HG02973 (cell line): Measurements from ENCODE around the gene MAB21L4.
"Not testable (repeated sequence)": the region's sequence is repeated elsewhere in the genome, so short reads cannot be mapped to it uniquely, and the experiment has no call there.

Source experiments
- ATAC-seq: cut with Tn5 transposase; IDR thresholded peaks from one replicate; pipeline ENCODE4 v1.9.1; 2021; ENCODE audit warnings: moderate library complexity; ENCODE audit not compliant: unreplicated experiment

The MAB21L4 gene

DNA sequence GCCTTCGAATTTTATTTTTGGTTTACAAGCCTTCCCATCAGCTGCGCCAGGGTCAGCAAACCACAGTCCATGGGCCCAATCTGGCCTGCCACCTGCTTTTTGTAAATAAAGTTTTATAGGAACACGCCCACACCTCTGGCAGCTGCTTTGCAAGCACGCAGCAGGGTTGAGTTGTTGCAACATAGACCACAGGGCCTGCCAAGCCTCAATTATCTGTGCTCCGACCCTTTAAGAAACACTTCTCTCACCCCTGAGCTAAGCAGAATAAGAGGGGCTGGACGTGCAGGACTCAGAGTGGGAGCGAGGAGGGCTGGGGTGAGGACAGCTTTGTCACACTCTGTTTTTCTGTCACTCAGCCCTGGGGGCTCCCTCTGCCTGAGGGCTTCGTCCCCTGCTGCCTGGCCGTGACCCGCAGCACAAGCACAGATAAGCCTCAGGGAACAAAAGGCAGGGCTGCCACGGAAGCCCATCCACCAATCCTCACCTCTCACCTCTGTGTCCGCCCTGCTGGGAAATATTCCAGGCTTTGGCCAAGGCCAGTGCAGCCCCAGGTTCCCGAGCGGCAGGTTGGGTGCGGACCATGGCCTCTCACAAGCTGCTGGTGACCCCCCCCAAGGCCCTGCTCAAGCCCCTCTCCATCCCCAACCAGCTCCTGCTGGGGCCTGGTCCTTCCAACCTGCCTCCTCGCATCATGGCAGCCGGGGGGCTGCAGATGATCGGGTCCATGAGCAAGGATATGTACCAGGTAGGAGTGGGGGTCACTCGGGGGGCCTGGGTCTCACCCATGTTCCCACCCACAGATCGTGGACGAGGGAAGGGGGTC is 27.5 kb downstream of the MAB21L4 start, which contains the start of gene AGXT:
Gene AGXT (plus strand): TSS at position 539 of the 823 bp plus-strand sequence. CDS start 42 bp downstream, at position 581.
- ATAC-seq, result no peak

DNA sequence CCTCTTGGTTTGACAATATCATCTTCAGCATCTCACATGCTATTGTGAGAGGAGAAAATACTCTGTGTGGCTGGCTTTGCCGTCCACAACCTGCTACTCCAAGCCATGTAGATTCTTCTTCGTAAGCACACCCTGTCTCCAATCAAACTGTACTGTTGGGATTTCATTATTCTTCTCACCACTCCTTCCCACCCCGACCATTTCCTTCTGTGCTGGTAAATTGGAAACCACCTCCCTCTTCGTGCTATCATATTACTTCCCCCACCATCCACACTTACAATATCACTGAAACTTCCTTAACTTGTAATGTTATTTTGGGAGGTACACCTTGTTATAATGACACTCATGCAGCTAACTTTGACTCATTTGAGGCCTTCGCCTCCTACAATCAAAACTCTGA is 30.6 kb downstream of the MAB21L4 start:
- ATAC-seq, result no peak

GRCh38 chr2:240864475-240864874 is 31.5 kb downstream of the MAB21L4 start:
- no peak for ATAC-seq

GRCh38 chr2:240861547-240861946 is 34.4 kb downstream of the MAB21L4 start:
- ATAC-seq, result no peak

DNA sequence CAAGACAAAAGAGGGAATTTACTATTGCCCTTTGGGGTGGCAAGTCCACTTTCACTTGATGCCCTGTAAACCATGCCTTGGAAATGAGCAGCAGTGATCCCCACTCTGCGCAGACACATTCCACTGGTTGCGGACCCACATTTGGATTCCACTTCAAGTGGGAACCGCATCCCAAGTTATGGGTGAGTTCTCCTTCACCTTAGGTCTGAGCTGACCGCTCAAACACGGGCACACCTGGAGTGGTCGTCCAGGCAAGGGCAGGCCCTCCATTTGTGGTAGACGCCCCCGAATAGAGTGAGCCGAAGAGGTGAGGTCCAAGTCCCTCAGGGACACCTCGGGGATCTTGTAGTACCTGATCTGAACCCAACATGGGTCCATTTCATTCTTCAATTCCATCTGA is 37.1 kb downstream of the MAB21L4 start:
- ATAC-seq, result no peak

DNA sequence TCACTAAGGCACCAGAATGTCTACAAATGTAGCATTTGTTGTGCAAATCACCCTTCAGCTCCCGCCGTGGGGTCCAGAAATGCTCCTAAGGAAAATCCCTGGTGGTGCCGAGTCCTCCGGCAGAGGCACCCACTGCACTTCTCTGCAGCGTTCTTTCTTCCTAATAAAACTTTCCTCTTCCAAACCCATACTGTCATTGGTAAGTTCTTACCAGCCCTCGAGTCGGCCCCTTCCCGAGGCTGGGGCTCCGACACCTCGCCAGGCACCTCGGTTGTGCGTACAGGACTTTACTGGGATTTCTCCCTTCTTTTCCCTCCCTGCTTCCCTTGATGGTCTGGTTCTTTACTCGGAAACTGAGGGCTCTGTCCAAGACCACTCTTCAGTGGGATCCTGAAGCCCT is 37.6 kb downstream of the MAB21L4 start:
- ATAC-seq, result no peak

DNA sequence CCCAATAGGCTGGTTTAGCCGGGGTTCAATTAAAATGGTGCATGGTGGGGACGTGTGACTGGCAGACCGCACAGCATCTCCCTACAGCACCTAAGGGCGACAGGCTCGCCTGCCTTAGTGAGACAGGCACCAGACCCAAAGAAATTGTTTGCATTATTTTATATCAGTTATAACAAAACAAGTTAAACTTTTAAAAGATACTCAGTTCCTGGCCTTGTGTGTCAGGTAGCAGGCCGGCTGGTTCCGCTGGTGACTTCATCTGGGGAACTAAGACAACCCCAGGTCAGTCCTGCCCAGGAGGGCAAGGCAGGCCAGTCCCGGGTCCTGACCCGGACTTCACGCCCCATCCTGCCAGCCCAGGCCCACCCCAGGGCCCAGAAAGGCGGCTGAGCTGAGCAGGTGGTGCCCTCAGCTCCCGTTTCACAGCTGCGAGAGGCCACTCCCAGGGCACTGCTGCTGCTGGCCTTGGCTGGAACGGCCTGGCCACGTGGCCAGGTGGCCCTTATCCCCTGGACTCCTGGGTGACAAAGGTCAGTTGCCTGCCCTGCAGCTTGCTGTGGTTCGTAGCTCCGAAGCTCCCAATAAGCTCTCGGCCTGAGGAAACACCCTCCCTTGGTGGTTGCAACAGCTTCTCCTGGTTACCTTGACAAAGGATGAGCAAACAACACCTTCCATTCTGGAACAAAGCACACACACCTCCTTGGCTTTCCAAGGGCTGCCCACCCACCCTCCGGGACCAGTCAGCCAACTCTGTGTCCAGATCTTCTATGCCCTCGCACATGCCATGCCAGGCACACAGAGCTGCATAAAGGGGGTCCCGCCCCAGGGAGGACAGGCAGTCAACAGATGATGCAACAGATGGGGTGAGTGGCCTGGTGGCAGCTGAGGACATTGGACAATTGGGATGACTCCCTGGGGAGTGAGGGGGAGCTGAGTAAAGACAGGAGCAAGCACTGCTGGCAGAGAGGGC is 38.6 kb downstream of the MAB21L4 start:
- no peak for ATAC-seq

- no peak for ATAC-seq
These were observed 39.6 kb downstream of the MAB21L4 start for GRCh38 chr2:240856151-240856980.

DNA sequence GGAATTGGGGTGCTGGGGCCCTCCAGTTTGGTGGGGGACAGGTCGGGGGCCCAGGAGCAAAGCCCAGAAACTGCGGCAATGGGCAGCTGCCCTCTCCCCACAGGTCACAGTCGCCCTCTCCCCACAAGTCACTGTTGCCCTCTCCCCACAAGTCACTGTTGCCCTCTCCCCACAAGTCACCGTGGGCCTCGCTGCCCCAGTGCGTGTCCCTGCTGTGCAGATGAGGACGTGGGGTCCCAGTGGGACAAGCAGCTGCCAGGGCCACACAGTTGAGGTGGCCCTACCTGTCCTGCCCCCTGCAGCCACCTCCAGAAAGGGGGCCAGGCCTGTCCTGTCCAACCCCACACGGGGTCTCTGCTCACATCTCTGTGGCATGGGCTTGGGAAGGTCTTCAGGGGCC is 40.3 kb downstream of the MAB21L4 start:
- ATAC-seq, result no peak

DNA sequence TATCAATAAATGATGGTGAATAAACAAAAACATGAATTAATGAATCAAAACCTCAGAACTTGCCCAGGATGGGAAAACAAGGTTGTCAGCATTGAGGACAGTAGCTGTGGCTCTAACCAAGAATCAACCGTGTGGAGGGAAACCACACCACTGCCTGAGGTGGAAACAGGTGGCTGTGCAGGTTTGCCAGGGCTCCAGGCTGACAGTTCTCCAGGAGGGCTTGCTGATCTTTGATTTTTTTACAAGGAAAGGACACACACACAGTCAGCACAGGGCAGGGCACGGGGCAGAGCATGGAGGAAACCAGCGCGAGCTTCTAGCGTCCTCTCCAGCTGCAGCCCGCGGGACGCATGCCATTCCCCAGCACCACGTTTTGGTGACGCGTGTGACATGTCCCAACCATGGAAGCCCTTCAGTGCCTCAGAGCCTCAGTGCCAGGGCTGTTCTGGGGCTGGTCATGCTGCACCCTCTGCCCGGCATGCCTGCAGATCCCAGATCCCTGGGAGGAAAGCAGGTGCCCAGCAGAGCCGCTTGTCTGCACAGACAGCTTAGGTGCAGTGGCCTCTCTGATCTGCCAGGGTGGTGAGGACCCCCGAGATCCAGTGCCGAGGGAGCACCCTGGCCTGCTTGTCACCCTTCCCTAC is 43.2 kb downstream of the MAB21L4 start:
- no peak for ATAC-seq

DNA sequence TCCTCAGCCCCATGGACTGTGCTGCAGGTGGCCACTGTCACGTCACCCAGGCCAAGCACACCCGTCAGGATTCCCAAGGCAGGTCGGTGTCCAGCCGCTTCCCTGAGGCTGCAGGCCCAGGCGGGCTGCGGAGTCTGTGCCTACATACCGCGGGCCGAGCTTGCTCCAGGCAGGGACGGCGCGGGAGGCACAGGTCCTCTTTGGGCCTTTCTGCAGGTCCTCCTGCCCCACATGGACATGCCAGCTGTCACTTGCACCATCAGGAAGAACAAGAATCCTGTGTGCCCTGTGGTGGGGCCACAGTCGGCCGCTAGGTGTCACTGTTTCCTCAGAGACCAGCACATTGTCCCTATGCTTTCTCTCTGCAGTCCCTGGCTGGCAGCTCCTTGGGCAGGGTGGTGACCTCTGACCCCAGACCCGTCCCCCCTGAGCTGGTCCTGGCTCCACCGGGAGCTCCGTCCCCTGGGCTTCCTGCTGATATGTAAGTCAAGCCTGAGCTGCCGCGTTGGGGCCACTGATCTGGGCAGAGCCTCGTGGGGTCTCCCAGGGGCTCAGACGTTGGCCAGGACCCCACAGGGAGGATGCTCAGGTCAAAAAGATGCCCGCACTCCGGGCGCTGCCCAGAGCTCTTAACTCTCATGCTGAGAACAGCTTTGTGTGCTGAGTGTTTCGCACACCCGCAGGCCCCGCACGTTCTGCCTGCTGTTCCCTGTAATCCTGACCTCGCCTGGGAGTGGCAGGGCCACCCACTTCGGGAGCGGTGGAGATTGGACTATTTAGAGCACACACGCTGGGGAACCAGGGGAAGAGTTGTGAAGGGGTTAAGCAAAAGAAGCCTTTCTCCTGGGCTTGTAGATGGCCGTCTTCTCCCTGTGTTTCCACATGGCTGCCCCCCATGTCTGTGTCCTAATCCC is 44.6 kb downstream of the MAB21L4 start:
- ATAC-seq, result no peak

- ATAC-seq, result no peak
These were observed 45.2 kb downstream of the MAB21L4 start for GRCh38 chr2:240850756-240851077.

- ATAC-seq, result no peak
These were observed 45.9 kb downstream of the MAB21L4 start for GRCh38 chr2:240850026-240850425.

- ATAC-seq, result no peak
These were observed 46.9 kb downstream of the MAB21L4 start for GRCh38 chr2:240848900-240849680.

- no peak for ATAC-seq
These were observed 48.1 kb downstream of the MAB21L4 start for GRCh38 chr2:240847817-240848216.

DNA sequence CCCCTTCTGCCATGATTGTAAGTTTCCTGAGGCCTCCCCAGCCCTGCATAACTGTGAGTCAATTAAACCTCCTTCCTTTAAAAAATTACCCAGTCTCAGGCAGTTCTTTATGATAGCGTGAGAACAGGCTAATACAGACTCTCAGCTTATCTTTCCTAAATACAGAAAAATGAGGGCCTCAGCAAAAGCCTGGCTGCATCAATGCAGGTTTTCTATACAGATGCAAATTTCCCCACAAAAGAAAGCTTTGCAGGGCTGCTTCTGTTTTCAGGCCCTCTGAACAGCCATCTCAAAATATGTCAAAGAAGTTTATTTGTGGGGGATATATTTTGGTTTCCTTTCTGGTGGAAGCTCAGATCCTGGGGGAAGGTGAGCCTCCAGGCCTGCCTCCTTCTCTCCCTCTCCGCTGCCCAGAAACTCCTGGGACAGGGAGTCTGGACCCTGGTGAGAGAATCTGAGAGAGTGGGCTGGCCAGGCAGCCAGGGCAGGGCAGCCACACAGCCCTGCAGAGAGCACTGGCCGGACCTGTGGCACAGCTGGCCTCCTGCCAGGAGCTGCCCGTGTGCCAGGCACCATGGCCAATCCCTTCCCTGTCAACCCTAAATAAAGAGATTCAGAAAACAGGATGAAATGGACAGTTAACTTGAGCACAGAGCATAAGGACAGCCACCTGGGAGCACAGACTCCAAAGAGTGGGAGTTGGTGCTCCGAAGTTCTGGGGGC is 48.9 kb downstream of the MAB21L4 start:
- no peak for ATAC-seq

- ATAC-seq, result not testable (repeated sequence)
These were observed 49.6 kb downstream of the MAB21L4 start for GRCh38 chr2:240846309-240846708.

GRCh38 chr2:240840435-240841060 is 55.4 kb downstream of the MAB21L4 start:
- no peak for ATAC-seq
